ENCODE measurements around the gene IRF2. TPM values are rescaled to one million over a fixed set of nuclear protein-coding genes. Genes with fewer than 3 reads are reported as not detected.

Gene IRF2
- total and polyA plus RNA-seq, 2 of the 8 experiments (the other 6 are each of a cell fraction or from before 2014, with no cell fraction given) = 13.8 to 17.0 TPM

DNA sequence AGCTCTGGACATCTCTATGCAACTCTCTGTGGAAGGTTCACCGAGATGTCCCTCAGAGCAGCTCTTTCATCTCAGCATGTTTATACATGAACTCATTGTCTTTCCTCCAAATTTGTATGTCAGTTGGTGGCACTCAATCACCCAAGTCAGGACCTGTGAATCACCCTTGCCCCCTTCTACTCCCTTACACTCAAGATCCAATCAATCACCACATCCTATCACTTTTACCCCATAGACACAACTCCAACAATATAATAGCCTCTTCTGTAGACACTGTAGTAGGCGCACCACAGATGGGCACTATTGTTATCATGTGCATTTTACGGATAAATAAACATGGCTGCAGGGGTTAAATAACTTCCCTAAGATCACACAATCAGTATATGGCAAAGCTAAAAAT, 41.3 kb upstream of the IRF2 start (continued):
- TF ChIP-seq, protein P1, sequence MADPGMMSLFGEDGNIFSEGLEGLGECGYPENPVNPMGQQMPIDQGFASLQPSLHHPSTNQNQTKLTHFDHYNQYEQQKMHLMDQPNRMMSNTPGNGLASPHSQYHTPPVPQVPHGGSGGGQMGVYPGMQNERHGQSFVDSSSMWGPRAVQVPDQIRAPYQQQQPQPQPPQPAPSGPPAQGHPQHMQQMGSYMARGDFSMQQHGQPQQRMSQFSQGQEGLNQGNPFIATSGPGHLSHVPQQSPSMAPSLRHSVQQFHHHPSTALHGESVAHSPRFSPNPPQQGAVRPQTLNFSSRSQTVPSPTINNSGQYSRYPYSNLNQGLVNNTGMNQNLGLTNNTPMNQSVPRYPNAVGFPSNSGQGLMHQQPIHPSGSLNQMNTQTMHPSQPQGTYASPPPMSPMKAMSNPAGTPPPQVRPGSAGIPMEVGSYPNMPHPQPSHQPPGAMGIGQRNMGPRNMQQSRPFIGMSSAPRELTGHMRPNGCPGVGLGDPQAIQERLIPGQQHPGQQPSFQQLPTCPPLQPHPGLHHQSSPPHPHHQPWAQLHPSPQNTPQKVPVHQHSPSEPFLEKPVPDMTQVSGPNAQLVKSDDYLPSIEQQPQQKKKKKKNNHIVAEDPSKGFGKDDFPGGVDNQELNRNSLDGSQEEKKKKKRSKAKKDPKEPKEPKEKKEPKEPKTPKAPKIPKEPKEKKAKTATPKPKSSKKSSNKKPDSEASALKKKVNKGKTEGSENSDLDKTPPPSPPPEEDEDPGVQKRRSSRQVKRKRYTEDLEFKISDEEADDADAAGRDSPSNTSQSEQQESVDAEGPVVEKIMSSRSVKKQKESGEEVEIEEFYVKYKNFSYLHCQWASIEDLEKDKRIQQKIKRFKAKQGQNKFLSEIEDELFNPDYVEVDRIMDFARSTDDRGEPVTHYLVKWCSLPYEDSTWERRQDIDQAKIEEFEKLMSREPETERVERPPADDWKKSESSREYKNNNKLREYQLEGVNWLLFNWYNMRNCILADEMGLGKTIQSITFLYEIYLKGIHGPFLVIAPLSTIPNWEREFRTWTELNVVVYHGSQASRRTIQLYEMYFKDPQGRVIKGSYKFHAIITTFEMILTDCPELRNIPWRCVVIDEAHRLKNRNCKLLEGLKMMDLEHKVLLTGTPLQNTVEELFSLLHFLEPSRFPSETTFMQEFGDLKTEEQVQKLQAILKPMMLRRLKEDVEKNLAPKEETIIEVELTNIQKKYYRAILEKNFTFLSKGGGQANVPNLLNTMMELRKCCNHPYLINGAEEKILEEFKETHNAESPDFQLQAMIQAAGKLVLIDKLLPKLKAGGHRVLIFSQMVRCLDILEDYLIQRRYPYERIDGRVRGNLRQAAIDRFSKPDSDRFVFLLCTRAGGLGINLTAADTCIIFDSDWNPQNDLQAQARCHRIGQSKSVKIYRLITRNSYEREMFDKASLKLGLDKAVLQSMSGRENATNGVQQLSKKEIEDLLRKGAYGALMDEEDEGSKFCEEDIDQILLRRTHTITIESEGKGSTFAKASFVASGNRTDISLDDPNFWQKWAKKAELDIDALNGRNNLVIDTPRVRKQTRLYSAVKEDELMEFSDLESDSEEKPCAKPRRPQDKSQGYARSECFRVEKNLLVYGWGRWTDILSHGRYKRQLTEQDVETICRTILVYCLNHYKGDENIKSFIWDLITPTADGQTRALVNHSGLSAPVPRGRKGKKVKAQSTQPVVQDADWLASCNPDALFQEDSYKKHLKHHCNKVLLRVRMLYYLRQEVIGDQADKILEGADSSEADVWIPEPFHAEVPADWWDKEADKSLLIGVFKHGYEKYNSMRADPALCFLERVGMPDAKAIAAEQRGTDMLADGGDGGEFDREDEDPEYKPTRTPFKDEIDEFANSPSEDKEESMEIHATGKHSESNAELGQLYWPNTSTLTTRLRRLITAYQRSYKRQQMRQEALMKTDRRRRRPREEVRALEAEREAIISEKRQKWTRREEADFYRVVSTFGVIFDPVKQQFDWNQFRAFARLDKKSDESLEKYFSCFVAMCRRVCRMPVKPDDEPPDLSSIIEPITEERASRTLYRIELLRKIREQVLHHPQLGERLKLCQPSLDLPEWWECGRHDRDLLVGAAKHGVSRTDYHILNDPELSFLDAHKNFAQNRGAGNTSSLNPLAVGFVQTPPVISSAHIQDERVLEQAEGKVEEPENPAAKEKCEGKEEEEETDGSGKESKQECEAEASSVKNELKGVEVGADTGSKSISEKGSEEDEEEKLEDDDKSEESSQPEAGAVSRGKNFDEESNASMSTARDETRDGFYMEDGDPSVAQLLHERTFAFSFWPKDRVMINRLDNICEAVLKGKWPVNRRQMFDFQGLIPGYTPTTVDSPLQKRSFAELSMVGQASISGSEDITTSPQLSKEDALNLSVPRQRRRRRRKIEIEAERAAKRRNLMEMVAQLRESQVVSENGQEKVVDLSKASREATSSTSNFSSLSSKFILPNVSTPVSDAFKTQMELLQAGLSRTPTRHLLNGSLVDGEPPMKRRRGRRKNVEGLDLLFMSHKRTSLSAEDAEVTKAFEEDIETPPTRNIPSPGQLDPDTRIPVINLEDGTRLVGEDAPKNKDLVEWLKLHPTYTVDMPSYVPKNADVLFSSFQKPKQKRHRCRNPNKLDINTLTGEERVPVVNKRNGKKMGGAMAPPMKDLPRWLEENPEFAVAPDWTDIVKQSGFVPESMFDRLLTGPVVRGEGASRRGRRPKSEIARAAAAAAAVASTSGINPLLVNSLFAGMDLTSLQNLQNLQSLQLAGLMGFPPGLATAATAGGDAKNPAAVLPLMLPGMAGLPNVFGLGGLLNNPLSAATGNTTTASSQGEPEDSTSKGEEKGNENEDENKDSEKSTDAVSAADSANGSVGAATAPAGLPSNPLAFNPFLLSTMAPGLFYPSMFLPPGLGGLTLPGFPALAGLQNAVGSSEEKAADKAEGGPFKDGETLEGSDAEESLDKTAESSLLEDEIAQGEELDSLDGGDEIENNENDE (IDR thresholded peaks at IDR 0.05; ENCODE audit: insufficient replicate concordance, low read length) = no peak
- TF ChIP-seq HDAC2 (IDR thresholded peaks at IDR 0.05; ENCODE audit: borderline replicate concordance in 1 of 2, low read depth in 2 of 2, low read length in 2 of 2) (no peak), CEBPB (IDR thresholded peaks at IDR 0.05; ENCODE audit: low read depth, low read length) (no peak), NANOG (IDR thresholded peaks at IDR 0.05; ENCODE audit: insufficient read depth, low read depth, low read length, poor library complexity, severe bottlenecking) (no peak)
- TF ChIP-seq, protein P2, sequence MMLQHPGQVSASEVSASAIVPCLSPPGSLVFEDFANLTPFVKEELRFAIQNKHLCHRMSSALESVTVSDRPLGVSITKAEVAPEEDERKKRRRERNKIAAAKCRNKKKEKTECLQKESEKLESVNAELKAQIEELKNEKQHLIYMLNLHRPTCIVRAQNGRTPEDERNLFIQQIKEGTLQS (IDR thresholded peaks at IDR 0.05; ENCODE audit: insufficient read depth, low read depth, low read length) = no peak
